ENCODE data around the gene DEFB113.
A peak's percentile ranks its signal among the peaks of the same experiment; 100 is the strongest.

The DEFB113 gene

DNA sequence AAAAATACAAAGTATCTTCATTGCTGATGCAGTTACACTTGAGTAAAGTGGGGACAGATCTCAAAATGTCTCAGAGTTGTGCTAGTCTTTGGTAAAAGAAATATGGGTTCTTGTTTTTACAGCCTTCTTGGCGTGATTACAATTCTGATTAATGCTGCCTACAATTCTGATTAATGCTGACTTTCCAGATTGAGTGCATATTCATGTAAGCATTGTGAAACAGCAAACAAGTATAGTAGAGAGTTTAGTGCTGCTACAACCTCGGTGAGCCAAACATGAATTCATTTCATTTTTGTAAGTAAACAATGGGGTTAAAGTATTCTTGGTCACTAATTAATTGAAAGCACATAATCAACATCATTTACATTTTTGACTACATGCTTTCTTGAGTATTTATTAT is at the start of gene DEFB113:
Gene DEFB113, minus strand, starts transcription at position 21 of the 400 bp plus-strand sequence. Its CDS starts 0 bp downstream, at position 21.
- Histone ChIP-seq H3K9ac (ENCODE audit: low read depth, low read length) (no peak within 1 kb of the TSS), H3K4me3 (ENCODE audit: low read depth, low read length) (no peak within 1 kb of the TSS), H3K36me3 (ENCODE audit: control insufficient read depth, insufficient read depth, low read length) (no peaks in the 10 kb centered on the region), H3K27me3 (ENCODE audit: control insufficient read depth, insufficient read depth, low read length) (no peaks in the 10 kb centered on the region), H3K9me3 (ENCODE audit: control insufficient read depth, insufficient read depth, low read length) (no peaks in the 10 kb centered on the region), H3K4me1 (ENCODE audit: control insufficient read depth, insufficient read depth, low read length) (peaks cover 7% of the 10 kb centered on the region)

DNA sequence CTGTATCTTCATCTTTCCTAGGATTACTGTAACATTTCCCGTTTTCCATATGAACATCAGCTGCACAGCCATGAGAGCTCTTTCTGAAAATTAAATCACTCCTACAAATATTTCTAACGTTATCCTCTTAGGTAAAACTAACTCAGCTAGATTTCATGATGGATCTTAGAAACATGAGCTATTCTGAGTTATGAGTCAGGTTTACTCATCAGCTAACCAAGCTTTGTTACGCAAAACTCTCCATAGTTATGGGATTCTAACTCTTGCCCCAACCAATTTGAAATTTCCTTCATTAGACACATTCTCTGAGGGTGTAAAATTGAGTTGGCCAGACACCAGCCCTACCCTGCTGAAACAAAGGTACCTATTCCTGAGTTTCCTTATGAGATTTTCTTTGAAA is 38.4 kb upstream of the DEFB113 start:
- Histone ChIP-seq H3K9ac (ENCODE audit: low read depth, low read length) (no peak overlapping the region), H3K4me3 (ENCODE audit: low read depth, low read length) (no peak overlapping the region), H3K36me3 (ENCODE audit: control insufficient read depth, insufficient read depth, low read length) (no peaks in the 10 kb centered on the region), H3K4me1 (ENCODE audit: control insufficient read depth, insufficient read depth, low read length) (peaks cover 3% of the 10 kb centered on the region), H3K9me3 (ENCODE audit: control insufficient read depth, insufficient read depth, low read length) (no peaks in the 10 kb centered on the region), H3K27me3 (ENCODE audit: control insufficient read depth, insufficient read depth, low read length) (no peaks in the 10 kb centered on the region)

GRCh38 chr6:50003139-50003538 is 33.7 kb upstream of the DEFB113 start:
- Histone ChIP-seq H3K4me1 (ENCODE audit: control insufficient read depth, insufficient read depth, low read length) (peaks cover 3% of the 10 kb centered on the region), H3K4me3 (ENCODE audit: low read depth, low read length) (no peak overlapping the region), H3K9ac (ENCODE audit: low read depth, low read length) (no peak overlapping the region), H3K27me3 (ENCODE audit: control insufficient read depth, insufficient read depth, low read length) (no peaks in the 10 kb centered on the region), H3K36me3 (ENCODE audit: control insufficient read depth, insufficient read depth, low read length) (no peaks in the 10 kb centered on the region), H3K9me3 (ENCODE audit: control insufficient read depth, insufficient read depth, low read length) (no peaks in the 10 kb centered on the region)

- no peak overlapping the region for H3K9ac ChIP-seq (ENCODE audit: low read depth, low read length)
- H3K27me3 ChIP-seq (ENCODE audit: control insufficient read depth, insufficient read depth, low read length): no peaks in the 10 kb centered on the region
- H3K4me3 ChIP-seq (ENCODE audit: low read depth, low read length): no peak overlapping the region
- no peaks in the 10 kb centered on the region for H3K9me3 ChIP-seq (ENCODE audit: control insufficient read depth, insufficient read depth, low read length)
- no peaks in the 10 kb centered on the region for H3K4me1 ChIP-seq (ENCODE audit: control insufficient read depth, insufficient read depth, low read length)
- no peaks in the 10 kb centered on the region for H3K36me3 ChIP-seq (ENCODE audit: control insufficient read depth, insufficient read depth, low read length)
These were observed 25.9 kb upstream of the DEFB113 start for GRCh38 chr6:49995278-49995677.

GRCh38 chr6:49988900-49989299 is 19.5 kb upstream of the DEFB113 start:
- no peaks in the 10 kb centered on the region for H3K4me1 ChIP-seq (ENCODE audit: control insufficient read depth, insufficient read depth, low read length)
- no peaks in the 10 kb centered on the region for H3K9me3 ChIP-seq (ENCODE audit: control insufficient read depth, insufficient read depth, low read length)
- H3K4me3 ChIP-seq (ENCODE audit: low read depth, low read length): no peak overlapping the region
- H3K9ac ChIP-seq (ENCODE audit: low read depth, low read length): no peak overlapping the region
- H3K36me3 ChIP-seq (ENCODE audit: control insufficient read depth, insufficient read depth, low read length): no peaks in the 10 kb centered on the region
- no peaks in the 10 kb centered on the region for H3K27me3 ChIP-seq (ENCODE audit: control insufficient read depth, insufficient read depth, low read length)

- Histone ChIP-seq H3K9me3 (ENCODE audit: control insufficient read depth, insufficient read depth, low read length) (no peaks in the 10 kb centered on the region), H3K9ac (ENCODE audit: low read depth, low read length) (no peak overlapping the region), H3K27me3 (ENCODE audit: control insufficient read depth, insufficient read depth, low read length) (no peaks in the 10 kb centered on the region), H3K36me3 (ENCODE audit: control insufficient read depth, insufficient read depth, low read length) (no peaks in the 10 kb centered on the region), H3K4me1 (ENCODE audit: control insufficient read depth, insufficient read depth, low read length) (no peaks in the 10 kb centered on the region), H3K4me3 (ENCODE audit: low read depth, low read length) (no peak overlapping the region)
These were observed 18.3 kb upstream of the DEFB113 start for GRCh38 chr6:49987749-49988148.

DNA sequence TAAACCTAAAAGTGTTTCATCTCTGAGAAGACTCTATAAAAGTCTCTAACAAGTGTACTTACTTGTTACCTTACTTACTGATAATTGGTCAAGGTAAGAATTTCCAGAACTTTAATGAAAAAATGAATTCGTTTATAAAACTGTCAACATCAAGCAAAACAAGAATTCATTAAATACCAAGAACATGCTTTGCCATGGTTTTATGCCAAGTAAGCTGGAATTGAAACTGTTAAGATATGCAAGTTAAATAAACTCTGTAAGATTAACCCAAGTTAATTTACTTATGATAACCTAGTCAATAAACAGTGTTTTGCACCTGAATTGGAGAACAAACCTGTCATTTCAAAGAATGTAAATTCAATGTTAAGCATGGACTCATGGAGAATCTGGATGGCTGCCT is 17.1 kb upstream of the DEFB113 start:
- Histone ChIP-seq H3K9me3 (ENCODE audit: control insufficient read depth, insufficient read depth, low read length) (no peaks in the 10 kb centered on the region), H3K4me1 (ENCODE audit: control insufficient read depth, insufficient read depth, low read length) (no peaks in the 10 kb centered on the region), H3K4me3 (ENCODE audit: low read depth, low read length) (no peak overlapping the region), H3K27me3 (ENCODE audit: control insufficient read depth, insufficient read depth, low read length) (no peaks in the 10 kb centered on the region), H3K9ac (ENCODE audit: low read depth, low read length) (no peak overlapping the region), H3K36me3 (ENCODE audit: control insufficient read depth, insufficient read depth, low read length) (no peaks in the 10 kb centered on the region)

GRCh38 chr6:49982046-49982445 is 12.6 kb upstream of the DEFB113 start:
- H3K4me1 ChIP-seq (ENCODE audit: control insufficient read depth, insufficient read depth, low read length): no peaks in the 10 kb centered on the region
- no peak overlapping the region for H3K4me3 ChIP-seq (ENCODE audit: low read depth, low read length)
- no peak overlapping the region for H3K9ac ChIP-seq (ENCODE audit: low read depth, low read length)
- H3K27me3 ChIP-seq (ENCODE audit: control insufficient read depth, insufficient read depth, low read length): no peaks in the 10 kb centered on the region
- no peaks in the 10 kb centered on the region for H3K9me3 ChIP-seq (ENCODE audit: control insufficient read depth, insufficient read depth, low read length)
- no peaks in the 10 kb centered on the region for H3K36me3 ChIP-seq (ENCODE audit: control insufficient read depth, insufficient read depth, low read length)

GRCh38 chr6:49980898-49981297 is 11.5 kb upstream of the DEFB113 start:
- no peak overlapping the region for H3K9ac ChIP-seq (ENCODE audit: low read depth, low read length)
- H3K36me3 ChIP-seq (ENCODE audit: control insufficient read depth, insufficient read depth, low read length): no peaks in the 10 kb centered on the region
- H3K27me3 ChIP-seq (ENCODE audit: control insufficient read depth, insufficient read depth, low read length): no peaks in the 10 kb centered on the region
- no peaks in the 10 kb centered on the region for H3K9me3 ChIP-seq (ENCODE audit: control insufficient read depth, insufficient read depth, low read length)
- H3K4me1 ChIP-seq (ENCODE audit: control insufficient read depth, insufficient read depth, low read length): no peaks in the 10 kb centered on the region
- no peak overlapping the region for H3K4me3 ChIP-seq (ENCODE audit: low read depth, low read length)

GRCh38 chr6:49979584-49979983 is 10.2 kb upstream of the DEFB113 start:
- Histone ChIP-seq H3K27me3 (ENCODE audit: control insufficient read depth, insufficient read depth, low read length) (no peaks in the 10 kb centered on the region), H3K4me3 (ENCODE audit: low read depth, low read length) (no peak overlapping the region), H3K4me1 (ENCODE audit: control insufficient read depth, insufficient read depth, low read length) (no peaks in the 10 kb centered on the region), H3K36me3 (ENCODE audit: control insufficient read depth, insufficient read depth, low read length) (no peaks in the 10 kb centered on the region), H3K9me3 (ENCODE audit: control insufficient read depth, insufficient read depth, low read length) (no peaks in the 10 kb centered on the region), H3K9ac (ENCODE audit: low read depth, low read length) (no peak overlapping the region)

DNA sequence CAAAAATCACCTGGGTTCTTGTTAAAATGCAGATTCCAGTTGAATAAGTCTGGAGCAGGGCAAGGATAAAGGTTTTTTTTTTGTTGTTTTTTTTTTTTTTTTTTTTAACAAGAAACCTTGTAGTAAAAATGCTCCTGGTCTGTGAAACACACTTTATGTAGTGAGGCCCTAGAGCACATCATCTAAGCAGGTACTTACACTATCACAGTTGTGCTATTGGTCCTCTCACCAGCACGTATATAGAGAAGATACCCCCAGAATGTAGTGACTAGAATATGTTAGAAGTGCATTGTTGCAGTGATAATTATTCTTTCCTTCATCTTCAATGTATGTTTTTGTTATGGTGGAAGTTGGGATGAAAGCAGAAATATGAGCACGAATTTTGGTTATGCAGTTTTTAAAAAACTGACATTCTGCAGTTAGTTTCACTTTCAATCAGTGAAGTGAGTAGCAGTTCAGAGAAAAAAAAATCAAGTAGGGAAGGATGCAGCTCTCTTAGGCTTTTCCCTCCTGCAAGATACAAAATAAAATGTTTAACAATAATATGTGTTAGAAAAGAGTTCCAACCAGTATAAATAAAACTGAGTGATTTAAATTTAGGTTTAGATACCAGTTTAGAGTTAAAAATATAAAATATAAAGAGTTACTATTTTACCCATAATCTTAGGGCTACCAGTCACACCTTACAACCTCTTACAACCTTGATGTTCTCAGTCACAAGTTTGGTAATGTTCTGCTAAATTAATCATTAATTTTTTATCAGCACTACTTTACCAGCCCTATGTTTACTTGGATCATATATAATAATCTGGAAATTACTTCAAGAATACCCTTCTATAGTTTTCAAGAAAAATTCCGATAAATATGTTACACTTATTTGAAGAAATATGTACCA is 9.2 kb upstream of the DEFB113 start:
- no peaks in the 10 kb centered on the region for H3K36me3 ChIP-seq (ENCODE audit: control insufficient read depth, insufficient read depth, low read length)
- H3K27me3 ChIP-seq (ENCODE audit: control insufficient read depth, insufficient read depth, low read length): no peaks in the 10 kb centered on the region
- H3K9ac ChIP-seq (ENCODE audit: low read depth, low read length): no peak overlapping the region
- no peaks in the 10 kb centered on the region for H3K4me1 ChIP-seq (ENCODE audit: control insufficient read depth, insufficient read depth, low read length)
- no peaks in the 10 kb centered on the region for H3K9me3 ChIP-seq (ENCODE audit: control insufficient read depth, insufficient read depth, low read length)
- no peak overlapping the region for H3K4me3 ChIP-seq (ENCODE audit: low read depth, low read length)

GRCh38 chr6:49966823-49967222 is 2.6 kb downstream of the DEFB113 start:
- no peak overlapping the region for H3K9ac ChIP-seq (ENCODE audit: low read depth, low read length)
- no peaks in the 10 kb centered on the region for H3K9me3 ChIP-seq (ENCODE audit: control insufficient read depth, insufficient read depth, low read length)
- H3K27me3 ChIP-seq (ENCODE audit: control insufficient read depth, insufficient read depth, low read length): no peaks in the 10 kb centered on the region
- H3K36me3 ChIP-seq (ENCODE audit: control insufficient read depth, insufficient read depth, low read length): no peaks in the 10 kb centered on the region
- H3K4me1 ChIP-seq (ENCODE audit: control insufficient read depth, insufficient read depth, low read length): peaks cover 7% of the 10 kb centered on the region
- H3K4me3 ChIP-seq (ENCODE audit: low read depth, low read length): peak overlapping the region; percentile 14

All from iPS-15b (cell line).